ENCODE measurements around the gene TAF1C. TPM values are rescaled to one million over a fixed set of nuclear protein-coding genes. Genes with fewer than 3 reads are reported as not detected.

Gene TAF1C
- total RNA-seq, 2 donors from 2014 or later, result 92.0 to 99.8 TPM

- Mint-ChIP-seq H3K9me3 (peaks cover 2% of the 10 kb centered on the region), H3K4me3 (no peak overlapping the region), H3K4me1 (peaks cover 36% of the 10 kb centered on the region), H3K36me3 (ENCODE audit: low read depth) (peaks cover 13% of the 10 kb centered on the region), H3K27me3 (ENCODE audit: insufficient read depth) (no peaks in the 10 kb centered on the region), H3K27ac (peak overlapping the region; percentile 28)
- Histone ChIP-seq H3K9ac (ENCODE audit: extremely low read depth, low read length, poor library complexity, severe bottlenecking) (no peak overlapping the region), H3K27ac (ENCODE audit: low read depth, low read length) (no peak overlapping the region), H3K27me3 (ENCODE audit: control insufficient read depth, insufficient read depth, low read length, poor library complexity, severe bottlenecking) (no peaks in the 10 kb centered on the region), H3K36me3 (ENCODE audit: control insufficient read depth, insufficient read depth, low read length) (peaks cover 10% of the 10 kb centered on the region), H3K4me1 (ENCODE audit: control insufficient read depth, insufficient read depth, low read length) (peaks cover 12% of the 10 kb centered on the region), H3K4me3 (ENCODE audit: low read length) (no peak overlapping the region), H3K9me3 (ENCODE audit: control insufficient read depth, low read length) (peaks cover 7% of the 10 kb centered on the region)
- TF ChIP-seq CTCF (conservative IDR thresholded peaks at IDR 0.05), result no peak
- DNase-seq, result no peak
- WGBS, 2 experiments (ENCODE audit: insufficient coverage in 1 of 2, insufficient read length in 1 of 2), result 89 to 90% methylated on average over 3 to 7 of the region's 7 CpGs
Observed at GRCh38 chr16:84137769-84138357, 49.0 kb downstream of the TAF1C start.

GRCh38 chr16:84137287-84137686 lies 49.6 kb downstream of the TAF1C start:
- no peak overlapping the region for H3K4me3 Mint-ChIP-seq
- no peak for TF ChIP-seq CTCF (conservative IDR thresholded peaks at IDR 0.05)
- H3K27ac ChIP-seq (ENCODE audit: low read depth, low read length), result no peak overlapping the region
- H3K4me3 ChIP-seq (ENCODE audit: low read length), result no peak overlapping the region
- peaks cover 36% of the 10 kb centered on the region for H3K4me1 Mint-ChIP-seq
- no peaks in the 10 kb centered on the region for H3K27me3 ChIP-seq (ENCODE audit: control insufficient read depth, insufficient read depth, low read length, poor library complexity, severe bottlenecking)
- H3K36me3 ChIP-seq (ENCODE audit: control insufficient read depth, insufficient read depth, low read length), result peaks cover 14% of the 10 kb centered on the region
- peaks cover 12% of the 10 kb centered on the region for H3K4me1 ChIP-seq (ENCODE audit: control insufficient read depth, insufficient read depth, low read length)
- 85 to 94% methylated on average over 6 to 8 of the region's 8 CpGs for WGBS, 2 experiments (ENCODE audit: insufficient coverage in 1 of 2, insufficient read length in 1 of 2)
- DNase-seq, result no peak
- H3K36me3 Mint-ChIP-seq (ENCODE audit: low read depth), result peaks cover 15% of the 10 kb centered on the region
- no peak overlapping the region for H3K9ac ChIP-seq (ENCODE audit: extremely low read depth, low read length, poor library complexity, severe bottlenecking)
- peaks cover 1% of the 10 kb centered on the region for H3K9me3 ChIP-seq (ENCODE audit: control insufficient read depth, low read length)
- peaks cover 2% of the 10 kb centered on the region for H3K9me3 Mint-ChIP-seq
- H3K27me3 Mint-ChIP-seq (ENCODE audit: insufficient read depth), result no peaks in the 10 kb centered on the region
- H3K27ac Mint-ChIP-seq, result peak overlapping the region; percentile 73

- DNase-seq, result no peak
- H3K9me3 ChIP-seq (ENCODE audit: control insufficient read depth, low read length), result no peaks in the 10 kb centered on the region
- no peak overlapping the region for H3K27ac ChIP-seq (ENCODE audit: low read depth, low read length)
- Mint-ChIP-seq H3K36me3 (ENCODE audit: low read depth) (peaks cover 12% of the 10 kb centered on the region), H3K4me1 (peaks cover 36% of the 10 kb centered on the region), H3K27me3 (ENCODE audit: insufficient read depth) (no peaks in the 10 kb centered on the region), H3K9me3 (no peaks in the 10 kb centered on the region), H3K27ac (peak overlapping the region; percentile 83), H3K4me3 (no peak overlapping the region)
- no peak for TF ChIP-seq CTCF (conservative IDR thresholded peaks at IDR 0.05)
- peaks cover 12% of the 10 kb centered on the region for H3K4me1 ChIP-seq (ENCODE audit: control insufficient read depth, insufficient read depth, low read length)
- 94 to 97% methylated on average over 5 to 11 of the region's 11 CpGs for WGBS, 2 experiments (ENCODE audit: insufficient coverage in 1 of 2, insufficient read length in 1 of 2)
- H3K9ac ChIP-seq (ENCODE audit: extremely low read depth, low read length, poor library complexity, severe bottlenecking), result no peak overlapping the region
- no peak overlapping the region for H3K4me3 ChIP-seq (ENCODE audit: low read length)
- no peaks in the 10 kb centered on the region for H3K27me3 ChIP-seq (ENCODE audit: control insufficient read depth, insufficient read depth, low read length, poor library complexity, severe bottlenecking)
- peaks cover 18% of the 10 kb centered on the region for H3K36me3 ChIP-seq (ENCODE audit: control insufficient read depth, insufficient read depth, low read length)
Observed at GRCh38 chr16:84136331-84137125, 50.3 kb downstream of the TAF1C start.
